Stimulated activated CD8-positive, alpha-beta memory T cell treated with anti-CD3 and anti-CD28 coated beads, Interleukin-7, amount 100 ng/mL, for 24 hours (primary cell): Measurements from ENCODE around the gene CWH43.
"Not testable (repeated sequence)": the region's sequence is repeated elsewhere in the genome, so short reads cannot be mapped to it uniquely, and the experiment has no call there.

ENCODE experiments used
- DNase-seq: peaks from one replicate; pipeline ENCODE4 v3.0.0-alpha.2; 2020; ENCODE audit warnings: low read depth

Gene CWH43

DNA sequence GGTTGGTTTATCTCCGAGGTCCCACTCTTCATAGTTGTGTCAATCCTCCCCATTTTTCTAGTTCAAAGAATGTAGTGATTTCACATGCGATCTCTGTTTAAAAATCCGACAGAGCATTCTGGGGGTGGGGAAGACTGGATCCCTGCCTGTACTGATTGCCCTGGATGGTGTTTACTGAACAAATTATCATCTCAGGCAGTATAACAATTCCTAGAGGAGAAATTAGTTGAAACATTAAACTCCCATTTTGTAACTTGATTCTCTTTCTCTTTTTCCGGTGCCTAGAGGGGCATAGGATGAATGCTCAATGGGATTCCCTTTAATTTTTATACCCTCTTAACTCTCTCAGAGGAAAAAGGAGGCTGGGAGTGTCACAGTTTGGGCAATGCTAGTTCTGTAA is 10.0 kb upstream of the CWH43 start:
- no peak for DNase-seq

DNA sequence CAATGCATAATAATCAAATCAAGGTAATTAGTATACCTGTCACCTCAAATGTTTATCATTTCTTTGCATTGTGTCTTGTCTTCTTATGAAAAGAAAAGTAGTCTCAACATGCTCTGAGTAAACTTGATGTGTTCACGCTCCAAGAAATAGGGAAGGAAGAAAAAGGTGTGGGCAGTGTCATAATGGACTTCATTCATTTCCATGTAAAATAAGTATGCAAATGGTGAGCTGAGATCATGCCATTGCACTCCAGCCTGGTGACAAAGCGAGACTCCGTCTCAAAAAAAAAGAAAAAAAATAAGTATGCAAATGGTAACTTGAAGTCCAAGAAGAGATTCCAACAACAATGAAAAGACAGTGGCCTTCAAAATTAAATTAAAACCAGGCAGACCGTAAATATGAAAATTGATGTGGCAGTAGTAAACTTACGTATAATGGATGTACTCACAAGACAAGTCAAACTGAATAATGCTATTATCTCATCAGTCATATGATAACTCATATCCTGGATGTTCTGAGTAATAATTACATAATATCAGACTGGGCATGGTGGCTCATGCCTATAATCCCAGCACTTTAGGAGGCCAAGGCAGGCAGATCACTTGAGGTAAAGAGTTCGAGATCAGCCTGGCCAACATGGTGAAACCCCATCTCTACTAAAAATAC is 6.0 kb upstream of the CWH43 start:
- DNase-seq = no peak

DNA sequence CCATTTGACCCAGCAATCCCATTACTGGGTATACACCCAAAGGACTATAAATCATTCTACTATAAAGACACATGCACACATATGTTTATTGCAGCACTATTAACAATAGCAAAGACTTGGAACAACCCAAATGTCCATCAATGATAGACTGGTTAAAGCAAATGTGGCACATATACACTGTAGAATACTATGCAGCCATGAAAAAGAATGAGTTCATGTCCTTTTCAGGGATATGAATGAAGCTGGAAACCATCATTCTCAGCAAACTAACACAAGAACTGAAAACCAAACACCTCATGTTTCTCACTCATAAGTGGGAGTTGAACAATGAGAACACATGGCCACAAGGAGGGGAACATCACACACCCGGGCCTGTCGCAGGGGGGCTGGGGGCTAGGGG is 2.1 kb upstream of the CWH43 start:
- not testable (repeated sequence) for DNase-seq

- no peak for DNase-seq
Observed at GRCh38 chr4:48985602-48985975, 486 bp upstream of the CWH43 start.

DNA sequence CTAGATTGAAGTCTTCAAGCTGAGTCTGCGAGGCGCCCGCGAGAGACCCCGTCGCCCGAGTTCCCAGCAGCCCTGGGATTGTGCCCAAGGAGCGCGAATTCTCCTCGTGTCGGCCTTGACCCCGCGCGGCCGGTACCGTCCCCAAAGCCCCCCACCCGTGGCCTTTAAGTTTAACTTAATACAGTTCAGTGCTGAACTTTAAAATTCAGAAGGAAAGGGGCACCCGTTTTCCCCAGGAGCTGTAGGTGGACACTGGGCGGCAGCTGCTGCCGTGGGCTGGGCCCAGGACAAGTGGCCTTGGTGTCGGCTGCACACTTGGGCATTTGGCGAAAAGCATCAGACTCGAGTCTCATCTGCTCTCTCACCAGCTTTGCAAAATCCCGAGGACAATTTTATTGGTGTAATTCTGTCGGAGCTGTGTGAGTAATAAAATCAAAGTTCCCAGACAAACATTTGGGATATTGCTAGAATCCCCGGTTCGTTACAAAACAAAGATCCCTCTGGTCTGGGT is 634 bp downstream of the CWH43 start:
- DNase-seq = no peak

DNA sequence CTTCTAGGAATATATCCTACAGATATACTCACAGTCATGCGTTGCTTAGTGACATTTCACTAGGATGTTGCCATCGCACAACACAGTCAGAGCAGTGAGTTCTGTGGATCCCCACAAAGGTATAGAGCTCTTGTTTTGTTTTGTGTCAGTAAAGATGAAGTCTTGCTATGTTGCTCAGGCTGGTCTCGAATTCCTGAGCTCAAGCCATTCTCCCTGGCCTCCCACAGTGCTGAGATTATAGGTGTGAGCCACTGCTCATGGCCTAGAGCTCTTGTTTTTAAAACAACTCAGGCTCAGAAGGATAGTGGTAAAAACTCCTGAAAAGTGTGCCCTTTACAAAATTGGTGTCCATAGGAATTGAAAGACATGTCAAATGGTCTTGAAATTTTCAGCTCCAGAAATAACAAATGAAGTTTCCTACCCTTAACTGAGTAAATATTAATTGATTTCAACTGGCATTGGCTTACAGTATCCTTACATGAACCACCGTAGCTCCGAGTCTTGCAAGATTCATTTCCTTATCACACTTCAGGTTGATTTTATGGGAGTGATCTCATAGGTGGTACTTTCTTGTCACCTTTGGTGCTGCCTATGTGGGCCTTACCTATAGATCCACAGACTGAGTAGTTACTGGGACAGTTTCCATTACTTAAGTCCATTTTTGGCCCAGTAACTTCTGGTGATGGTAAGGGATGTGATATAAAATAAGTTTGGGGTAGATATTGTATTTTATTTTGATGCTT is 3.6 kb downstream of the CWH43 start:
- DNase-seq = no peak

DNA sequence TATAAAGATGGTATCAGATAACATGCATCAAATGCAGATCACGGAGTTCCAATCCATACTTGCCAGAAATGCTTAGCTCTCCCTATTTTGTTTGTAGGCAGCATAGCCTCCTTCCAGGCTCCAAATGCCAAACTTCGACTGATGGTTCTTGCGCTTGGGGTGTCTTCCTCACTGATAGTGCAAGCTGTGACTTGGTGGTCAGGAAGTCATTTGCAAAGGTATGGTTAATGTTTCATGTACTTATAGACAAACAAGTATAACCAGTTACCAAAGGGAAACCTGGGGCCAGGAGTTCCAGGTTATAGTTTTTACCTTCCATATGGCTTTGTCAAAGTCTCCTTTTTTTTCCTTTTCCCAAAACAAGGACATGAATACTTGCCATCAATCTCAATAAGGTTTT is 5.3 kb downstream of the CWH43 start:
- no peak for DNase-seq

- no peak for DNase-seq
Observed at GRCh38 chr4:48997962-48998361, 11.9 kb downstream of the CWH43 start.

GRCh38 chr4:48998440-48998839 is 12.4 kb downstream of the CWH43 start:
- no peak for DNase-seq

GRCh38 chr4:49000806-49001205 is 14.7 kb downstream of the CWH43 start:
- no peak for DNase-seq

GRCh38 chr4:49002931-49003330 is 16.9 kb downstream of the CWH43 start:
- DNase-seq = no peak

DNA sequence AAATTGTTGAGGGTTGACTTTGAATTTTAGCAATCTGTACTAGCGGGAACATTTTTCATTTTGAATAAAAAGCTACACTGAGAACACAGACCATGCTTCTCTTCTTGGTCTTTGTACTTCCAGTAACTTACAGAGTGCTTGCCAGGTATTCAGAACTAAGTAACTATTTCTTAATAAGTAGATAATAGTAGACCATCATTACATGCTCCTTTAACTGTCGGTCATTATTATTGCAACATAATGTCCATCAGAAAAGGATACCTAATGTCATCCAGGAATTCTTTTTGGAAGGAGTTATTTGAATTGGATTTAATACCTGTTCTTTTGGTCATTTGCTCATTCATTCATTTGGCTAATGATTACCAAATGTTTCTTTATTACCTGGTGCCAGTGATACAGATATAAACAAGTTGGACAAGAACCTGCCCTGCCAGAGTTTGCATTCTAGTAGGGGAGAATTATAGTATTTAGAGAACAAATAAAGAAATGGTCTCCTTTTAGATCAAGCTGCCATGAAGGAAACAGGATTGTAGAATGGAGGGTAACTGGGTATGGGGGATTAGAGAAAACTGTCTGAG is 32.7 kb downstream of the CWH43 start:
- DNase-seq = no peak

GRCh38 chr4:49032440-49033161 is 46.5 kb downstream of the CWH43 start:
- no peak for DNase-seq

DNA sequence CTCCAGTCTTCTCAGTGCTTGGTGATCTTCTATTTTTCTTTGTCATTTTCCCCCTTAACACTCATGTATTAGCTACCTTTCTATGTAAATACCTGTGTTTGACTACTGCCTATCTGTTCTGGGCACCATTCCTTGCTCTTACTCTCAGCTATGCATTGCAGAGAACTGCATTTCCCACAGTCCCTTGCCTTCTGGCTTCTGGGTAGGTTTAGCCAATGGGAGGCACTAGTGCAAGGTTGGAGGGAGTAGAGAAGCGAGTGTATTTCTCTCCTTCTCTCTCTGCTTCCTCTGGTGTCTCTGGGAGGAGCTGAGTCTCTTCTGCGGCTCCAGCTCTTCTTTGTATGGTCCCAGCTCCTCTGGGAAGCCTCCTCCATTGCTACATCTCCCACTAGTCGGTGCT is 50.5 kb downstream of the CWH43 start:
- DNase-seq = no peak

DNA sequence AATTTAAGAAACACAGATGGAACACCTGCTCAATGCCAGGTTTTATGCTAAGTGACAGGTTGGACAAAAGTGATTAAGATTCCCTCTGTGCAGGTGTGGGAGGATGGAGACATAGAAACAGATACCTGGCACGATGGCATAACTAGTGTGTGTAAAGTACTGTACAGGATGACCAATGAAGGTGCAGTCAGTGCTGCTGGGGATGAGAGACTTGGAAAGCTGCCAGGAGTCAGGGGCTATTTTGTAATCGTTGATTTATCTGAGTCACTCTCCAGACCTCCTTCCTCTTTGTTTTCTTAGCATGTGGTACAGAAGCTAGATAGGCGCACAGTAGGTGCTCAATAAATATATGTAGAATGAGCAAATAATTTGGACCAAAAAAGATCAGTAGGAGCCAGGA is 58.2 kb downstream of the CWH43 start:
- no peak for DNase-seq

DNA sequence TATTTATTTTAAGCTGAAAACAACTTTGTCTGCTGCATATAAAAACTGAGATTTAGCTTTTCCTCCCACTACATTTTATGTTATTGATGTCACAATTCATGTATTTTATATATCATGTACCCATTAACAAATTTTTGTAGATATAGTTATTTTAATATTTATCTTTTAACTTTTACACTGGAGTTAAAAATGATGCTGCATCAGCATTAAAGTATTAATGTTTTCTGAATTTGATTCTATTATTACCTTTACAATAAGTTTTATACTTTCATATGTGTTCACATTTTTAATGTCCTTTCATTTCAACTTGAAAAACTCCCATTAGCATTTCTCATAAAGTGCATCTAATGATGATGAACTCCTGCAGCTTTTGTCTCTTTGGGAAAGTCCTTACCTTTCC is 72.2 kb downstream of the CWH43 start:
- DNase-seq = no peak

- no peak for DNase-seq
Observed at GRCh38 chr4:49063670-49064069, 77.6 kb downstream of the CWH43 start.

- not testable (repeated sequence) for DNase-seq
Observed at GRCh38 chr4:49072196-49072595, 86.1 kb downstream of the CWH43 start.

DNA sequence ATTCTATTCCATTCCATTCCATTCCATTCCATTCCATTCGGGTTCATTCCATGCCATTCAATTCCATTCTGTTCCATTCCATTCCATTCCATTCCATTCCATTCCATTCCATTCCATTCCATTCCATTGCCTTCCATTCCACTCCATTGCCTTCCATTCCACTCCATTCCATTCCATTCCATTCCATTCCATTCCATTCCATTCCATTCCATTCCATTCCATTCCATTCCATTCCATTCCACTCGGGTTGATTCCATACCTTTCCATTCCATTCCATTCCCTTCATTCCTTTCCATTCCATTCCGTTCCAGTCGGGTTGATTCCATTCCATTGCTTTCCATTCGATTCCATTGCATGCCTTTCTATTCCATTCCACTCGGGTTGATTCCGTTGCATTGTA is 105.8 kb downstream of the CWH43 start:
- not testable (repeated sequence) for DNase-seq

DNA sequence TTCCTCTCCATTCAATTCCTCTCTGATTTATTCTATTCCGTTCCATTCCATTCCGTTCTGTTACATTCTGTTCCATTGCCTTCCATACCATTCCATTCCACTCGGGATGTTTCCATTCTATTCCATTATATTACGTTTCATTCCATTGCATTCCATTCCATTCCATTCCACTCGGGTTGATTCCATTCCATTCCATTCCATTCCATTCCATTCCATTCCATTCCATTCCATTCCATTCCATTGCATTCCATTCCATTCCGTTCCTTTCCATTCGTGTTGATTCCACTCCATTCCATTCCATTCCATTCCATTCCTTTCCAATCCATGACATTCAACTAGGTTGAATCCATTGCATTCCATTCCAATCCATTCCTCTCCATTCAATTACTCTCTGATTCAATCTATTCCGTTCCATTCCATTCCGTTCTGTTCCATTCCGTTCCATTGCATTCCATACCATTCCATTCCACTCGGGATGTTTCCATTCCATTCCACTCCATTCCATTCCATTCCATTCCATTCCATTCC is 106.6 kb downstream of the CWH43 start:
- DNase-seq = not testable (repeated sequence)

- not testable (repeated sequence) for DNase-seq
Observed at GRCh38 chr4:49096215-49096614, 110.1 kb downstream of the CWH43 start.

DNA sequence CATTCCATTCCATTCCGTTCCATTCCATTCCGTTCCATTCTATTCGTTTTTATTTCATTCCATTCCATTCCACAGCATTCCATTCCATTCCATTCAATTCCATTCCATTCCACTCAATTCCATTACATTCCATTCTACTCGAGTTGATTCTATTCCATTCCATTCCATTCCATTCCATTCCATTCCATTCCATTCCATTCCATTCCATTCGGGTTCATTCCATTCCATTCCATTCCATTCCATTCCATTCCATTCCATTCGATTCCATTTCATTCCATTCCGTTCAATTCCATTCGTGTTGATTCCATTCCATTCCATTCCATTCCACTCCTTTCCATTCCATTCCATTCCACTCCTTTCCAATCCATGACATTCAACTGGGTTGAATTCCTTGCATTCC is 110.6 kb downstream of the CWH43 start:
- not testable (repeated sequence) for DNase-seq
